ENCODE measurements around the gene BET1L.
A peak's percentile ranks its signal among the peaks of the same experiment; 100 is the strongest.
"Not testable (repeated sequence)": the region's sequence is repeated elsewhere in the genome, so short reads cannot be mapped to it uniquely, and the experiment has no call there.

BET1L gene, protein sequence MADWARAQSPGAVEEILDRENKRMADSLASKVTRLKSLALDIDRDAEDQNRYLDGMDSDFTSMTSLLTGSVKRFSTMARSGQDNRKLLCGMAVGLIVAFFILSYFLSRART

GRCh38 chr11:207208-207862 is at the start of gene BET1L, which contains the start of gene RIC8A:
BET1L (minus strand) TSS chr11:207399; CDS start chr11:207321, 78 bp downstream.
RIC8A (plus strand) TSS chr11:207708; CDS start chr11:208855, 1,147 bp downstream.
- peak; percentile 96 for DNase-seq

- DNase-seq = no peak
These were observed 48.6 kb upstream of the BET1L start for GRCh38 chr11:255816-256215.

DNA sequence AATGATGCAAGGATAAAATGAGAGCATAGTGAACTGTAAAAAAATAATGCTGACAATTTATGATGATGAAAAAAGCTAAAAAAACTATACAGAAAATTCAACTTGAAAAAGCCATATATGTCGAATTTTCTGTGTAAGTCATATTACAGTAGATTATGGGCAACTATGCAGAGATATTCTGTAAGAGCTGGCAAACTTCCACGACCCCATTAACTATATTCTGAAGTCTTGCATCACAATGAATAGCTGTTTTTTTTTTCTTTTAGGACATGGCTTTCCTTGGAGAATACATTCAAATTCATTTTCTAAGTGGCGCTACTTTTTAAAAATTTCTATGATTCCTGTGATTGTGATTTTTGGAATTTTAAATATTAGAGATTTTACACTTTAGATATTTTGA is 48.0 kb upstream of the BET1L start:
- no peak for DNase-seq

DNA sequence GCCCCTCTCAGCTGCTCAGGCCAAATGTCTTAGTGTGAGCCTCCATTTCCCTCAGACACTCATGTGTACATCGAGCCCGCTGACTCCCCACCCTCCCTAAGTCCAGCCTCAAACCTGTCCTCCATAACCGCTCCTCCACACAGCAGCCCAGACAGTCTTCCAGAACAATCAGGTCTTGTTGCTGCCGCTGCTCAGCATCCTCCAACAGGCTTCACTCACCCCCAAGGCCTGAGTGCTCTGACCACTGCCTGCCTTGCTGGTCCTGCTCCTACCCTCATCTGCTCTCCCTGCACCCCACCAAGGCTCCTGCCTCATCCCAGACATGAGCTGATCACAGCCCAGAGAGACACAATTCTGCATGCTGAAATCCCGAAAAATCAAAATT is 46.7 kb upstream of the BET1L start:
- DNase-seq = no peak

GRCh38 chr11:253160-253885 is 46.1 kb upstream of the BET1L start:
- no peak for DNase-seq

DNA sequence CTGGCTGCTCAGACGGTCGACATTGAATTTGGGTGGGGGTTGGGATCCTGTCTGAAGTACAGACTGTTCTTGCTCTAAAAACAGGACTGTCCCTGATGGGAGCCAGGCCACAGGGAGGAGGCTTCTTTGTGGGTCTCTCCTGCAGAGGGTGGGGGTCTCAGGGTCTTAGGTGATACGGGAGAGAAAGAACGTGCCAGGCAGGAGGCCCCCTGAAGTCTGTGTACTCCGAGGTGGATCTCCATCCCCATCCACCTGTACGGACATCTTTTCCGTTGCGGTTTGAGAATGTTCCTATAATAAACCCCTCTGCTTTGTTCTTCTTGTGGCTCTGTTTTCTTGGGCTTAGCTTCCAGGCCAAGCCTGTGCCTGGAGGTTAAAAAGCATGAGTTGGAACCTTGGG is 45.5 kb upstream of the BET1L start:
- no peak for DNase-seq

DNA sequence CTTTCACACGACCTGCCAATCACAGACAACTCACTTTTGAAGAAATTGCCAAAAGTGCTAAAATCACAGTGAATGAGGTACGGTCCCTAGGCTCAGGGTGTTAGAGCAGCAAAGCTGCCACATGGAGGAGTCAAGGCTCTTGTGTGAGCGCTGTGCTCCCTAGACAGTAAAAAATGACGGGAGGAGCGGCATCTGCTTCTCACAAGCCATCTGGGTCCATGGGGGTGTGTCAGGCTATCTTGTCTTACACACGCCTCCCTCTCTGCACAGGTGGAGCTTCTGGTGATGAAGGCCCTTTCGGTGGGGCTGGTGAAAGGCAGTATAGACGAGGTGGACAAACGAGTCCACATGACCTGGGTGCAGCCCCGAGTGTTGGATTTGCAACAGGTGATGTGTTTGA is 44.4 kb upstream of the BET1L start:
- no peak for DNase-seq

GRCh38 chr11:250740-251299 is 43.6 kb upstream of the BET1L start:
- no peak for DNase-seq

DNA sequence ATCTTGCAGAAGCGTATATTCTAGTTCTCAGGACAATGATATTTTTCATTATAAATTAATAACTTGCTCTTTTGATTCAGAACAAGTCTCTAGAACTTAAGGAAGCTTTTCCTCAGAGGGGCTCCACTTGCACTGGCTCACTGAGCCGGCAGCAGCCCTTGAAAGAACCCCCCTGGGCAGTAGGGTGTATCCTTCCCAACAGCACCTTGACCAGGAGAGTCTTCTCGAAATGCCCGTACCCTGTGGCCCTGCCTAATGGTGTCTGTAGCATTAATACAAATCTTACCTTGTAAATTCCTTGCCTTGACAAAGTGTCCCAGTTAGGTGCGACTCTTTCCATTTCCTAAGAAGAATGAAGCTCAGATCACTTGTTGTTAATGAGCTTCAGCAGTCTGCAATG is 43.1 kb upstream of the BET1L start:
- DNase-seq = no peak

- no peak for DNase-seq
These were observed 41.9 kb upstream of the BET1L start for GRCh38 chr11:249062-249461.

- no peak for DNase-seq
These were observed 37.2 kb upstream of the BET1L start for GRCh38 chr11:244376-244775.

- no peak for DNase-seq
These were observed 34.4 kb upstream of the BET1L start for GRCh38 chr11:241634-242033.

DNA sequence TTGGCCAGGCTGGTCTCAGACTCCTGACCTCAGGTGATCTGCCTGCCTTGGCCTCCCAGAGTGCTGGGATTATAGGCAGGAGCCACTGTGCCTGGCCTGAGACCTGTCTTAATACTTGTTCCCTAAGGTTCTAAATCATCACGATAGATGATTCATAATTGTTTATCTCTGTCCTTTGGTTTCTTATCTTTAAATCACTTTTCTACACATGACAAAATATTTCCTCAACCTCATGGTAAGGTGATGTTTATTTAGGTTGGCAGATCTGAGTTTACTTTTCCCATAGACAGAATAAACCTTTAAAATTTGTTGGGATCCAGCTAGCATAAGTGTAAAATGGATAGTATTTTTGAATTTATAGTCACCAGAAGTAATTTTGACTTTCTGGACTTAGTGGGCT is 33.1 kb upstream of the BET1L start:
- no peak for DNase-seq

DNA sequence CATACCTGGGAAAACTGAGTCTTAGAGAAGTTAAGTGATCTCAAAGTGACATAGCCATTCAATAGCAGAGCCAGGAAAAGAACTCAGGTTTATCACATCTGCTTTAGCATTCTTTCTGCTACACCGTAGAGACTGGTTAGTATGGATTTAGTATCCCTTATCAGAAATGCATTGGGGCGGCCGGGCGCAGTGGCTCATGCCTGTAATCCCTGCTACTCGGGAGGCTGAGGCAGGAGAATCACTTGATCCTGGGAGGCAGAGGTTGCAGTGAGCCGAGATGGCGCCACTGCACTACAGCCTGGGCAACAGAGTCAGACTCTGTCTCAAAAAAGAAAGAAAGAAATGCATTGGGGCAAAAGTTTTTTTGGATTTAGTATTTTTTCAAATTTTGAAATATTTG is 31.1 kb upstream of the BET1L start:
- DNase-seq = not testable (repeated sequence)

GRCh38 chr11:236774-237767 is 29.9 kb upstream of the BET1L start, which contains the start of gene PSMD13:
PSMD13 (plus strand) TSS chr11:236976; CDS start chr11:237050, 74 bp downstream.
- DNase-seq = peak; percentile 84

GRCh38 chr11:235997-236773 is 29.0 kb upstream of the BET1L start, which contains the start of gene SIRT3:
SIRT3 (minus strand) TSS chr11:236342; CDS start chr11:236328, 14 bp downstream.
- DNase-seq = peak; percentile 87

- peak; percentile 36 for DNase-seq
These were observed 28.4 kb upstream of the BET1L start for GRCh38 chr11:235609-235996.

- no peak for DNase-seq
These were observed 28.0 kb upstream of the BET1L start for GRCh38 chr11:235180-235579.

DNA sequence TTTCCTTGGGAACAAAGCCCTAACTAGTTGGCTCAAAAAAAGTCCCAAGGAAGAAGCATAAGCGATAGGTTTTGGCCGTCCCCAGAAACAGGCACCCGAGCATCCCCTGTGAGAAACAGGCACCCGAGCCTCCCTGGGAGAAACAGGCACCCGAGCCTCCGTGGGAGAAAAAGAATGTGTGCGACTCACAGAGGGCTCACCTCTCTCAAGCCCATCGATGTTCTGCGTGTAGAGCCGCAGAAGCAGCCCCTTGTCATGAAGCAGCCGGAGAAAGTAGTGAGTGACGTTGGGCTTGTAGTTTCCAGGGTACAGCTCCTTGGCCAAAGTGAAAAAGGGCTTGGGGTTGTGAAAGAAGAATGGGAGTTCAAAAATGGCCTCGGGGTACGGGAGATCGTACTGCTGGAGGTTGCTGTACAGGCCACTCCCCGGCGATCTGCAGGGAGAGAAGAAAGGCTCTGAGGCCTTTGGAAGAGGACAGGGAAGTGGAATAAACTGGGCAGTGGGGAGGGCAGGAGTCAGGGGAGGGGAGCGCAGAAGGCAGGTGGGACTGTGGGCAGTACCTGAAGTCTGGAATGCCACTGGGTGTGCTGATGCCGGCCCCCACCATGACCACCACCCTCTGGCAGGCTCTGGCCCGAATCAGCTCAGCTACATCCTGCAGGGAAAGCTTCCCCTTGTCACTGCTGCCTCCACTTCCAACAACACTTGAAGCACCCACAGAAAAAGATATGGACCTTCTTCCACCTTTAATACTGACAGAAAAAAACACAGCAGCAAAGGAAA is 25.8 kb upstream of the BET1L start:
- DNase-seq = no peak

DNA sequence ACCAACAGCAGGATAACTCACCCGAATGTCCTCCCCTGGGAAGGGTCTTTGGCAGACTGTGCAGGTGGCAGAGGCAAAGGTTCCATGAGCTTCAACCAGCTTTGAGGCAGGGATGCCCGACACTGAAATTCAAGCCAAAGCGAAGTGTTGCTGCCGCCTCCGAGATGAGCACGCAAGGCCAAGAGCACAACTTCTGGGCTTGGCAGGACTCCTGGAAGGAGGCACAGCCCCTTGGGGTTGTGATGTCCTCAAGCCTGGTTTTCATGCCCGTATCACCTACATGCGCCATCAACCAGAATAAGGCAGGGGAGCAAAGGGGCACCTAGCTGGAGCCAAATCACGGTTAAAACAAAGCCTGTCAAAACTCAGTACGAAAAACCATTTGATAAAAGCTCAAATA is 23.2 kb upstream of the BET1L start:
- no peak for DNase-seq

DNA sequence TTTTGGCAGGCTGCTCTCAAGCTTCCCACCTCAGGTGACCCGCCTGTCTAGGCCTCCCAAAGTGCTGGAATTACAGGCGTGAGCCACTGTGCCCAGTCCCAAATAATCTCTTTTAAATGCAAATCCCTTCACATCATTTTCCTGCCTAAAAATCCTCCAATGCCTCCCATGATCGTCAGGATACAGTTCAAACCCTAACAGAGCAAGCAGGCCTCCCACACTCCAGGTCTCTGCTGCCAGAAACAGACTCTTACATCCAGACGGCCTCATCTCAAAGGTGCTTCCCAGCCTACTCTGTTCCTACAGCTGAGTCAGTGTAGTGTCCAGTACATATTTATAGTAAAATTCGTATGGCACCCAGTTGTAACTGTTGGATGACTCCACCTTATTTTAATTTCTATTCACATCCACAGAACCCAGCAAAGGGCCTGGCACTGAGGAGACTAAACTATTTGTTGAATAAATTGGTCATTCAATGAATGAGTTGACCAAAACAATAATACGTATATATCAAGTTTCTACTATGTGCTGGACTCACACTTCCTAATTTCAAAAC is 20.7 kb upstream of the BET1L start:
- DNase-seq = no peak

Data from NCI-H146 (cell line).